Activated CD4-positive, alpha-beta T cell treated with anti-CD3 and anti-CD28 coated beads, Interleukin-2, amount 10 ng/mL, durations not matched to agents 7 days and 5 days (primary cell): ENCODE results near the gene ADAT2. TPM values are rescaled to one million over a fixed set of nuclear protein-coding genes. Genes with fewer than 3 reads are reported as not detected.
"Not testable (repeated sequence)": the region's sequence is repeated elsewhere in the genome, so short reads cannot be mapped to it uniquely, and the experiment has no call there.

Experiments used
- CTCF ChIA-PET: fragments of 350-600 bp; sonication (Branson Sonifier 250); formaldehyde crosslinking; loops from one replicate; lab custom pipeline; 2021; ENCODE audit warnings: antibody characterized with exemption; lab: Charles Lee
- POLR2A ChIA-PET: fragments of 350-600 bp; sonication (Branson Sonifier 250); formaldehyde crosslinking; loops from one replicate; lab custom pipeline; 2021; ENCODE audit warnings: antibody characterized with exemption; lab: Charles Lee
- DNase-seq: peaks from one replicate; pipeline ENCODE4 v3.0.0-alpha.2; 2020
- H3K27ac Mint-ChIP-seq: one replicate; pipeline ENCODE4 v1.8.0; 2021; ENCODE audit warnings: mild to moderate bottlenecking, moderate library complexity, mixed read lengths
- H3K27me3 Mint-ChIP-seq: one replicate; pipeline ENCODE4 v1.8.0; 2021; ENCODE audit warnings: mixed read lengths
- H3K36me3 Mint-ChIP-seq: one replicate; pipeline ENCODE4 v1.8.0; 2021; ENCODE audit warnings: low read depth, mixed read lengths
- H3K4me1 Mint-ChIP-seq: one replicate; pipeline ENCODE4 v1.8.0; 2021; ENCODE audit warnings: mixed read lengths
- H3K4me3 Mint-ChIP-seq: one replicate; pipeline ENCODE4 v1.8.0; 2021; ENCODE audit warnings: mild to moderate bottlenecking, moderate library complexity, mixed read lengths
- H3K9me3 Mint-ChIP-seq: one replicate; pipeline ENCODE4 v1.8.0; 2021; ENCODE audit warnings: mixed read lengths
- total RNA-seq, 2 experiments: library from RNA; stranded (reverse); gene quantifications; one replicate each; pipeline ENCODE4 v1.2.3, GENCODE V29; 2021

Gene ADAT2
- total RNA-seq = 10 to 100 TPM; 19.1 to 20.2 TPM

GRCh38 chr6:143450453-143451371 is at the start of gene ADAT2, which contains the start of gene PEX3:
TSS of gene ADAT2 (minus strand) at chr6:143450695. CDS start at chr6:143450658, 37 bp downstream.
TSS of gene PEX3 (plus strand) at chr6:143450805. CDS start at chr6:143451043, 238 bp downstream.
- Mint-ChIP-seq H3K4me1 (peaks cover 35% of the 10 kb centered on the region), H3K4me3 (peak within 1 kb of the TSS; percentile 94), H3K27me3 (no peaks in the 10 kb centered on the region), H3K36me3 (peaks cover 9% of the 10 kb centered on the region), H3K9me3 (no peaks in the 10 kb centered on the region), H3K27ac (peak within 1 kb of the TSS; percentile 98)
- CTCF ChIA-PET = interaction anchor here (0.7 to 1.6 kb wide), 4 partner anchors 8 to 83 kb away, joined by 3 to 7 read pairs (median 3); no protein-coding TSS in a partner anchor
- POLR2A ChIA-PET = interaction anchor here (0.7 to 1.1 kb wide), 2 partner anchors 8 to 393 kb away, joined by 3 to 8 read pairs; no protein-coding TSS in a partner anchor
- DNase-seq = peak; percentile 94

GRCh38 chr6:143498428-143498827 is 47.9 kb upstream of the ADAT2 start:
- Mint-ChIP-seq H3K27me3 (no peaks in the 10 kb centered on the region), H3K4me3 (no peak overlapping the region)
- POLR2A ChIA-PET = interaction anchor here (0.7 kb wide), 1 partner anchor 8 kb away, joined by 3 read pairs; no protein-coding TSS in a partner anchor

GRCh38 chr6:143496974-143497373 is 46.5 kb upstream of the ADAT2 start:
- H3K9me3 Mint-ChIP-seq = peaks cover 3% of the 10 kb centered on the region
- no peak overlapping the region for H3K27ac Mint-ChIP-seq
- no peaks in the 10 kb centered on the region for H3K27me3 Mint-ChIP-seq
- H3K36me3 Mint-ChIP-seq = peaks cover 18% of the 10 kb centered on the region
- no peak overlapping the region for H3K4me3 Mint-ChIP-seq
- POLR2A ChIA-PET = no interaction called here
- CTCF ChIA-PET = interaction anchor here (1.0 to 2.1 kb wide), 2 partner anchors 10 to 16 kb away, joined by 3 to 6 read pairs; no protein-coding TSS in a partner anchor
- no peak for DNase-seq
- H3K4me1 Mint-ChIP-seq = peaks cover 16% of the 10 kb centered on the region

More at GRCh38 chr6:143498428-143498827, 47.9 kb upstream of the ADAT2 start:
- peaks cover 18% of the 10 kb centered on the region for H3K36me3 Mint-ChIP-seq
- H3K27ac Mint-ChIP-seq = peak overlapping the region; percentile 56
- peaks cover 16% of the 10 kb centered on the region for H3K4me1 Mint-ChIP-seq
- peak; percentile 40 for DNase-seq
- peaks cover 3% of the 10 kb centered on the region for H3K9me3 Mint-ChIP-seq
- CTCF ChIA-PET = interaction anchor here (1.0 kb wide), 1 partner anchor 8 kb away, joined by 3 read pairs; no protein-coding TSS in a partner anchor

GRCh38 chr6:143490775-143491174 is 40.3 kb upstream of the ADAT2 start:
- Mint-ChIP-seq H3K27ac (no peak overlapping the region), H3K4me3 (no peak overlapping the region), H3K4me1 (peaks cover 3% of the 10 kb centered on the region), H3K27me3 (no peaks in the 10 kb centered on the region), H3K9me3 (no peaks in the 10 kb centered on the region), H3K36me3 (peaks cover 5% of the 10 kb centered on the region)
- ChIA-PET CTCF (interaction anchor here (0.6 to 1.4 kb wide), 3 partner anchors 8 to 418 kb away, joined by 3 to 4 read pairs (median 4); no protein-coding TSS in a partner anchor), POLR2A (interaction anchor here (0.5 kb wide), 1 partner anchor 8 kb away, joined by 3 read pairs; no protein-coding TSS in a partner anchor)
- no peak for DNase-seq

- ChIA-PET POLR2A (interaction anchor here (0.5 kb wide), 1 partner anchor 9 kb away, joined by 3 read pairs; no protein-coding TSS in a partner anchor), CTCF (interaction anchor here (0.6 to 1.4 kb wide), 3 partner anchors 8 to 419 kb away, joined by 3 to 4 read pairs (median 4); no protein-coding TSS in a partner anchor)
- Mint-ChIP-seq H3K27ac (no peak overlapping the region), H3K36me3 (peaks cover 5% of the 10 kb centered on the region), H3K9me3 (no peaks in the 10 kb centered on the region), H3K27me3 (no peaks in the 10 kb centered on the region), H3K4me1 (peaks cover 3% of the 10 kb centered on the region), H3K4me3 (no peak overlapping the region)
- DNase-seq = no peak
Measured at GRCh38 chr6:143490244-143490643, 39.7 kb upstream of the ADAT2 start.

GRCh38 chr6:143486752-143487151 is 36.3 kb upstream of the ADAT2 start:
- Mint-ChIP-seq H3K4me3 (no peak overlapping the region), H3K27ac (no peak overlapping the region), H3K27me3 (no peaks in the 10 kb centered on the region), H3K9me3 (no peaks in the 10 kb centered on the region), H3K4me1 (peaks cover 3% of the 10 kb centered on the region), H3K36me3 (peaks cover 5% of the 10 kb centered on the region)
- CTCF ChIA-PET = interaction anchor here (0.5 to 2.0 kb wide), 2 partner anchors 10 to 158 kb away, joined by 3 to 6 read pairs; no protein-coding TSS in a partner anchor
- POLR2A ChIA-PET = no interaction called here
- DNase-seq = no peak

- H3K27me3 Mint-ChIP-seq = no peaks in the 10 kb centered on the region
- no peak overlapping the region for H3K27ac Mint-ChIP-seq
- POLR2A ChIA-PET = no interaction called here
- peaks cover 5% of the 10 kb centered on the region for H3K36me3 Mint-ChIP-seq
- no peaks in the 10 kb centered on the region for H3K9me3 Mint-ChIP-seq
- CTCF ChIA-PET = interaction anchor here (1.2 to 2.0 kb wide), 2 partner anchors 11 to 36 kb away, joined by 3 to 6 read pairs; no protein-coding TSS in a partner anchor
- no peak overlapping the region for H3K4me3 Mint-ChIP-seq
- H3K4me1 Mint-ChIP-seq = no peaks in the 10 kb centered on the region
- DNase-seq = no peak
Measured at GRCh38 chr6:143485967-143486366, 35.5 kb upstream of the ADAT2 start.

- no peak overlapping the region for H3K4me3 Mint-ChIP-seq
- CTCF ChIA-PET = no interaction called here
- no peaks in the 10 kb centered on the region for H3K9me3 Mint-ChIP-seq
- no peaks in the 10 kb centered on the region for H3K27me3 Mint-ChIP-seq
- H3K36me3 Mint-ChIP-seq = peaks cover 10% of the 10 kb centered on the region
- no peaks in the 10 kb centered on the region for H3K4me1 Mint-ChIP-seq
- POLR2A ChIA-PET = no interaction called here
- no peak overlapping the region for H3K27ac Mint-ChIP-seq
- DNase-seq = no peak
Measured at GRCh38 chr6:143482593-143482992, 32.1 kb upstream of the ADAT2 start.

GRCh38 chr6:143478479-143479062 is 28.1 kb upstream of the ADAT2 start:
- H3K9me3 Mint-ChIP-seq = no peaks in the 10 kb centered on the region
- no peak for DNase-seq
- ChIA-PET CTCF (interaction anchor here (0.6 kb wide), 1 partner anchor 245 kb away, joined by 3 read pairs; no protein-coding TSS in a partner anchor), POLR2A (no interaction called here)
- H3K27me3 Mint-ChIP-seq = no peaks in the 10 kb centered on the region
- H3K27ac Mint-ChIP-seq = no peak overlapping the region
- no peaks in the 10 kb centered on the region for H3K4me1 Mint-ChIP-seq
- peaks cover 36% of the 10 kb centered on the region for H3K36me3 Mint-ChIP-seq
- H3K4me3 Mint-ChIP-seq = no peak overlapping the region

- H3K36me3 Mint-ChIP-seq = peaks cover 50% of the 10 kb centered on the region
- H3K9me3 Mint-ChIP-seq = no peaks in the 10 kb centered on the region
- CTCF ChIA-PET = no interaction called here
- no peaks in the 10 kb centered on the region for H3K27me3 Mint-ChIP-seq
- H3K4me3 Mint-ChIP-seq = no peak overlapping the region
- H3K27ac Mint-ChIP-seq = no peak overlapping the region
- DNase-seq = no peak
- POLR2A ChIA-PET = no interaction called here
- H3K4me1 Mint-ChIP-seq = no peaks in the 10 kb centered on the region
Measured at GRCh38 chr6:143476545-143476944, 26.1 kb upstream of the ADAT2 start.

- Mint-ChIP-seq H3K27me3 (no peaks in the 10 kb centered on the region), H3K4me1 (no peaks in the 10 kb centered on the region), H3K36me3 (peaks cover 56% of the 10 kb centered on the region), H3K4me3 (no peak overlapping the region), H3K27ac (no peak overlapping the region), H3K9me3 (no peaks in the 10 kb centered on the region)
- no peak for DNase-seq
- ChIA-PET POLR2A (no interaction called here), CTCF (no interaction called here)
Measured at GRCh38 chr6:143471822-143472221, 21.3 kb upstream of the ADAT2 start.

GRCh38 chr6:143468823-143469222 is 18.3 kb upstream of the ADAT2 start:
- H3K27me3 Mint-ChIP-seq, H3K9me3 Mint-ChIP-seq, DNase-seq, H3K4me3 Mint-ChIP-seq, POLR2A ChIA-PET, H3K4me1 Mint-ChIP-seq, H3K27ac Mint-ChIP-seq: not testable (repeated sequence)
- CTCF ChIA-PET = interaction anchor here (0.6 kb wide), 1 partner anchor 169 kb away, joined by 3 read pairs; no protein-coding TSS in a partner anchor
- H3K36me3 Mint-ChIP-seq = peaks cover 38% of the 10 kb centered on the region
